K562 (cell line): ENCODE data around the gene MAN1A1. TPM values are rescaled to one million over a fixed set of nuclear protein-coding genes. Genes with fewer than 3 reads are reported as not detected.
A peak's percentile ranks its signal among the peaks of the same experiment; 100 is the strongest.

Experiments used
- ATF4 ChIP-seq: fragments of 450-650 bp; formaldehyde crosslinking; IDR thresholded peaks from 2 replicates; pipeline ENCODE4 v1.4.0; 2022; ENCODE audit warnings: mild to moderate bottlenecking, moderate library complexity
- C11orf30 ChIP-seq: fragments of 450-650 bp; IDR thresholded peaks from 2 replicates; pipeline ENCODE4 v1.6.1; 2016; ENCODE audit warnings: low read depth, mild to moderate bottlenecking
- CBX1 ChIP-seq: sonication (generic); IDR thresholded peaks from 2 replicates; pipeline ENCODE4 v1.6.1; 2016; ENCODE audit warnings: antibody characterized with exemption, low read depth, mild to moderate bottlenecking
- CCNT2 ChIP-seq: IDR thresholded peaks from 2 replicates; pipeline ENCODE4 v1.6.1; 2011; ENCODE audit warnings: borderline replicate concordance, low read depth, mild to moderate bottlenecking, moderate library complexity, mixed read lengths, low read length; ENCODE audit not compliant: insufficient read length; ENCODE audit errors: extremely low read depth
- CHD4 ChIP-seq: fragments of 200-600 bp; sonication (generic); IDR thresholded peaks from 3 replicates; pipeline ENCODE4 v1.6.1; 2012; ENCODE audit warnings: low read depth, mild to moderate bottlenecking, mixed read lengths, low read length, inconsistent platforms; ENCODE audit not compliant: insufficient read depth, insufficient replicate concordance, poor library complexity, severe bottlenecking
- CTBP1 ChIP-seq: fragments of 450-650 bp; IDR thresholded peaks from 2 replicates; pipeline ENCODE4 v1.6.1; 2016; ENCODE audit warnings: borderline replicate concordance
- DPF2 ChIP-seq: fragments of 450-650 bp; IDR thresholded peaks from 2 replicates; pipeline ENCODE4 v1.6.1; 2016
- EGR1 ChIP-seq: fragments of 450-650 bp; conservative IDR thresholded peaks from 2 replicates; pipeline ENCODE4 v1.6.1; 2017; ENCODE audit warnings: mild to moderate bottlenecking
- ELK1 ChIP-seq: sonication (generic); formaldehyde crosslinking; IDR thresholded peaks from 2 replicates; pipeline ENCODE4 v1.8.1; 2022; ENCODE audit warnings: missing genetic modification reagents
- FOS ChIP-seq: IDR thresholded peaks from 3 replicates; pipeline ENCODE4 v1.6.1; 2011; ENCODE audit not compliant: insufficient read length; ENCODE audit errors: extremely low read depth
- GTF2A2 ChIP-seq: IDR thresholded peaks from 2 replicates; pipeline ENCODE4 v1.6.1; 2016; ENCODE audit warnings: mild to moderate bottlenecking, missing genetic modification characterization, missing compliant biosample characterization
- HMGN3 ChIP-seq: IDR thresholded peaks from 2 replicates; pipeline ENCODE4 v1.6.1; 2011; ENCODE audit warnings: borderline replicate concordance, low read depth, mild to moderate bottlenecking, mixed read lengths, low read length; ENCODE audit not compliant: insufficient read length; ENCODE audit errors: extremely low read depth
- KDM1A ChIP-seq, 2 experiments: fragments of 450-650 bp; IDR thresholded peaks; 2 replicates each; pipeline ENCODE4 v1.6.1; 2016; ENCODE audit warnings: mild to moderate bottlenecking in 2 of 2
- L3MBTL2 ChIP-seq: fragments of 450-650 bp; IDR thresholded peaks from 2 replicates; pipeline ENCODE4 v1.6.1; 2016; ENCODE audit warnings: mild to moderate bottlenecking, moderate library complexity
- MCM5 ChIP-seq: fragments of 450-650 bp; IDR thresholded peaks from 2 replicates; pipeline ENCODE4 v1.6.1; 2016; ENCODE audit warnings: low read depth
- NCOA6 ChIP-seq: fragments of 450-650 bp; IDR thresholded peaks from 2 replicates; pipeline ENCODE4 v1.6.1; 2017; ENCODE audit warnings: mild to moderate bottlenecking
- SIN3A ChIP-seq, 2 experiments: fragments of 150-350 bp in 1 of 2; IDR thresholded peaks; 2 replicates each; pipeline ENCODE4 v1.6.1; 2011 to 2016; ENCODE audit warnings: borderline replicate concordance in 2 of 2, low read depth in 2 of 2, low read length in 2 of 2, mild to moderate bottlenecking in 2 of 2, moderate library complexity in 2 of 2; ENCODE audit not compliant: control insufficient read depth in 1 of 2
- ZBTB49 ChIP-seq: sonication (generic); formaldehyde crosslinking; IDR thresholded peaks from 2 replicates; pipeline ENCODE4 v1.8.0; 2022; ENCODE audit warnings: missing genetic modification reagents, mild to moderate bottlenecking, borderline replicate concordance
- ZZZ3 ChIP-seq: fragments of 450-650 bp; IDR thresholded peaks from 2 replicates; pipeline ENCODE4 v1.6.1; 2016; ENCODE audit warnings: antibody characterized with exemption, mild to moderate bottlenecking, moderate library complexity
- polyA plus RNA-seq, 8 experiments: library from polyadenylated mRNA; depleted of rRNA in 4 of 8; stranded (reverse) in 5 of 8; unstranded in 3 of 8; fragments of >200 nt; fragmentation: Nextera tagmentation in 2 of 8; fragmentation: Illumina TruSeq in 1 of 8; extraction: Ambion mirVana in 2 of 8; extraction: Trizol in 1 of 8; gene quantifications; 2 replicates each; pipeline versions ENCODE4 v1.2.1 to v1.2.3, GENCODE V29; 2011 to 2014; ENCODE audit warnings: inconsistent platforms in 1 of 8, missing spikeins in 1 of 8
- total RNA-seq, 7 experiments: library from RNA; depleted of rRNA in 6 of 7; stranded (reverse); fragments of >200 nt in 6 of 7; fragmentation: Illumina TruSeq in 2 of 7; extraction: Trizol in 2 of 7; gene quantifications; 2 replicates each; pipeline versions ENCODE4 v1.2.1 to v1.2.3, GENCODE V29; 2011 to 2021; ENCODE audit warnings: low replicate concordance in 1 of 7

Gene MAN1A1
- total and polyA plus RNA-seq, 9 of the 15 experiments (the other 6 are each of a cell fraction or from before 2014, with no cell fraction given), result 24.5 to 78.4 (median 59.7) TPM

- TF ChIP-seq EGR1 (peak; percentile 97), ZBTB49 (CRISPR knock-in tag) (no peak), CBX1 (no peak), NCOA6 (no peak), ATF4 (no peak; the same call in 1 of the 2 replicates), MCM5 (no peak), GTF2A2 (tag) (no peak), CHD4 (no peak), C11orf30 (no peak), ELK1 (CRISPR knock-in tag) (no peak), CTBP1 (peak; percentile 96), L3MBTL2 (peak; percentile 64; the same call in 1 of the 2 replicates), CCNT2 (peak; percentile 37), FOS (peak; percentile 30), SIN3A (IDR thresholded peaks at IDR 0.05; ENCODE audit: borderline replicate concordance in 2 of 2, control insufficient read depth in 1 of 2, low read depth in 2 of 2, low read length in 2 of 2) (peak; percentile 12 to 87; a peak in 1 of 4 replicates), ZZZ3 (no peak), DPF2 (0 out of 2 replicates have a peak, but pooled peaks have one; percentile 49), KDM1A (IDR thresholded peaks at IDR 0.05) (peak in 1 of 2 experiments; percentile 47; a peak in 1 of 4 replicates), HMGN3 (peak; percentile 76)
Measured at GRCh38 chr6:119349361-119350201, at the start of gene MAN1A1 (continued).
